ENCODE data around the gene PALD1.

DNA sequence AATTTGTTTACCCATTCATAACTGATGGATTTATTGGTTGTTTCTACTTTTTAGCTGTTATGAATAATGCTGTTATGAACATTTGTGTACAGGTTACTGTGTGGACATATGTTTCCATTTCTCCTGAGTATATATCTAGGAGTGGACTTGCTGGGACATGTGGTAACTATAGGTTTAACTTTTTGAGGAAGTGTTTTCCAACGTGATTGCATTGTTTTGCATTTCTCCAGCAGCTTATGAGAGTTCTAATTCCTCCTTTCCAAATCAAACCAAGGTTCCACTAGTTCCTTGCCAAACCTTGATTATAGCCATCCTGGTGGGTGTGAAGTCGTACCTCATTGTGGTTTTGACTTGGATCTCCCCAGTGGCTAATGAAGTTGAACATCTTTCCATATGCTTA lies 126.6 kb downstream of the PALD1 start:
- TF ChIP-seq, protein P1, sequence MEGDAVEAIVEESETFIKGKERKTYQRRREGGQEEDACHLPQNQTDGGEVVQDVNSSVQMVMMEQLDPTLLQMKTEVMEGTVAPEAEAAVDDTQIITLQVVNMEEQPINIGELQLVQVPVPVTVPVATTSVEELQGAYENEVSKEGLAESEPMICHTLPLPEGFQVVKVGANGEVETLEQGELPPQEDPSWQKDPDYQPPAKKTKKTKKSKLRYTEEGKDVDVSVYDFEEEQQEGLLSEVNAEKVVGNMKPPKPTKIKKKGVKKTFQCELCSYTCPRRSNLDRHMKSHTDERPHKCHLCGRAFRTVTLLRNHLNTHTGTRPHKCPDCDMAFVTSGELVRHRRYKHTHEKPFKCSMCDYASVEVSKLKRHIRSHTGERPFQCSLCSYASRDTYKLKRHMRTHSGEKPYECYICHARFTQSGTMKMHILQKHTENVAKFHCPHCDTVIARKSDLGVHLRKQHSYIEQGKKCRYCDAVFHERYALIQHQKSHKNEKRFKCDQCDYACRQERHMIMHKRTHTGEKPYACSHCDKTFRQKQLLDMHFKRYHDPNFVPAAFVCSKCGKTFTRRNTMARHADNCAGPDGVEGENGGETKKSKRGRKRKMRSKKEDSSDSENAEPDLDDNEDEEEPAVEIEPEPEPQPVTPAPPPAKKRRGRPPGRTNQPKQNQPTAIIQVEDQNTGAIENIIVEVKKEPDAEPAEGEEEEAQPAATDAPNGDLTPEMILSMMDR (IDR thresholded peaks at IDR 0.05): no peak
- TF ChIP-seq EZH2 (IDR thresholded peaks at IDR 0.05): no peak

Data from neural progenitor cell (in vitro differentiated cells).